Measurements from ENCODE around the gene RNASEH2B. TPM values are rescaled to one million over a fixed set of nuclear protein-coding genes. Genes with fewer than 3 reads are reported as not detected.

Gene RNASEH2B
- total RNA-seq, 2 donors from 2014 or later, result 64.2 to 66.0 TPM

GRCh38 chr13:50891206-50891605 is 18.4 kb upstream of the RNASEH2B start:
- no peaks in the 10 kb centered on the region for H3K36me3 Mint-ChIP-seq (ENCODE audit: low read depth)
- H3K4me1 Mint-ChIP-seq, result peaks cover 24% of the 10 kb centered on the region
- H3K27me3 Mint-ChIP-seq, result no peaks in the 10 kb centered on the region
- DNase-seq (no peak), ATAC-seq (no peak)
- peaks cover 2% of the 10 kb centered on the region for H3K9me3 ChIP-seq (ENCODE audit: control insufficient read depth, low read length, poor library complexity, severe bottlenecking)
- peak overlapping the region; percentile 66 for H3K4me3 Mint-ChIP-seq
- H3K27ac Mint-ChIP-seq, result peak overlapping the region; percentile 94

GRCh38 chr13:50892210-50892944 is 17.2 kb upstream of the RNASEH2B start:
- H3K4me1 Mint-ChIP-seq, result peaks cover 24% of the 10 kb centered on the region
- peak; percentile 20 to 21 (median 21) for DNase-seq

DNA sequence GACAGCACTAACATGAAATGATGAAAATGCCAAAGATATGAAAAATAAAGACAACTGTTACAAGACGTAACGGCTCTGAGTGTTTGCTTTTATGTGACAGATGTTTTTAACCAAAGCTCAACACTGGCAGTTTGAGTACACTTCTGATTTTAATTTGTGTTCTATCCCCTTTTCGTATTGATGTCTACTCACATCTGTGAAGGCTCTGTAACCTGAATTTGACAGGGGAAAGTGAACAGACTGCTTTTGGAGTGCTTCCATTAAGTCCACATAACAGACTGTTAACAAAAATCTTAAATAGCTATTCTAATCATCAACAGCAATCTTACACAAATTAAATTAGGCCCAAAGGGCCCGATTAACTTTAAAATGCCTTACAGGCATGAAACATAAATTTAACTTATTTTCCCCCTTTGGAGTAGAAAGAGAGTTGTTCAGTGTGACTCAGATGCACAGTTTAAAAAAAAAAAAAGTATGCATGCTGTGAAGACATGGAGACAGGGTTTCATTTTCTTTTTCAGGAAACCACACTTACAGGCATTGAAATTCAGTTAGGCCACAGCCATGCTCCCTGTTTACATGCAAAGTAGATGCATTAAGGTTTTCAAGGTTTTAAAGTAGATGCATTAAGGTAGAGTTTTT is 16.3 kb upstream of the RNASEH2B start:
- Mint-ChIP-seq H3K4me3 (peak overlapping the region; percentile 75), H3K27me3 (no peaks in the 10 kb centered on the region)
- DNase-seq, result no peak

More at GRCh38 chr13:50892210-50892944, 17.2 kb upstream of the RNASEH2B start:
- Mint-ChIP-seq H3K27ac (peak overlapping the region; percentile 94), H3K27me3 (no peaks in the 10 kb centered on the region), H3K4me3 (peak overlapping the region; percentile 87), H3K36me3 (ENCODE audit: low read depth) (no peaks in the 10 kb centered on the region)
- peak; percentile 80 for ATAC-seq
- peaks cover 2% of the 10 kb centered on the region for H3K9me3 ChIP-seq (ENCODE audit: control insufficient read depth, low read length, poor library complexity, severe bottlenecking)

DNA sequence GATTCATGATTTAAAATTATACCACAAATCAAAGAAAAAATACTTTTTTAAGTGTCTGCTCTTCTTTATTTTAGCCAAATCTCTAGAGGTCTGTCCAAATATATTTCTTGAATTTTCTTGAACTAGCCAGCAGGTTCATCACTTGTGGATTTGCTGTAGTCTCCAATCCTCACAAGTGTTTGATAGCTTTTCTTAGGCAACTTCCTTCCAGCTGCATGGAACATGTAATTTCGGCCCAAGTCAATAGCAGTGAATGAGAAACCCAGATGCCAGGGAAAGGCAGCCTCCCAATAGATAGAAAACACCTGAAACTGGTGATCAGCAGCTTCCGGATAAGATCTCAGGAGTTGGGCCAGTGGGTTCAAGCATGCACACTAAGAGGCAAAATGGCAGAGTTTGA is 15.6 kb upstream of the RNASEH2B start:
- ATAC-seq, result no peak

More for the DNA sequence above, 16.3 kb upstream of the RNASEH2B start:
- peak overlapping the region; percentile 94 for H3K27ac Mint-ChIP-seq
- no peaks in the 10 kb centered on the region for H3K36me3 Mint-ChIP-seq (ENCODE audit: low read depth)
- ATAC-seq, result peak; percentile 88
- H3K9me3 ChIP-seq (ENCODE audit: control insufficient read depth, low read length, poor library complexity, severe bottlenecking), result peaks cover 2% of the 10 kb centered on the region
- H3K4me1 Mint-ChIP-seq, result peaks cover 24% of the 10 kb centered on the region

DNA sequence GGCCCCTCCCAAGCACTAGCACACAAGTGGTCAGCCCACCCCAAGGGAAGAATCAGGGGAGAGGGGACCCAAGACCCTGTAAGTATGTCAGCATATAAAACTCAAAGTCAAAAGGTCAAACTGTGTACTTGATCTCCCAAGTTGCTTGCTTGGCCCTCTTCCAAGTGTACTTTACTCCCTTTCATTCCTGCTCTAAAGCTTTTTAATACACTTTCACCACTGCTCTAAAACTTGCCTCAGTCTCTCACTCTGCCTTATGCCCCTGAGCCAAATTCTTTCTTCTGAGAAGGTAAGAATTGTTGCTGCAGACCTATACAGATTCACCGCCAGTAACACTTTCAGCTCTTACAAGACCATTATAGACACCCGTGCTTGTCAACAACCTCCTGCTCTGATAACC is 15.1 kb upstream of the RNASEH2B start:
- no peak for ATAC-seq
- no peak for DNase-seq
- peaks cover 2% of the 10 kb centered on the region for H3K9me3 ChIP-seq (ENCODE audit: control insufficient read depth, low read length, poor library complexity, severe bottlenecking)
- peak overlapping the region; percentile 94 for H3K27ac Mint-ChIP-seq
- H3K4me1 Mint-ChIP-seq, result peaks cover 24% of the 10 kb centered on the region
- H3K36me3 Mint-ChIP-seq (ENCODE audit: low read depth), result no peaks in the 10 kb centered on the region
- no peak overlapping the region for H3K4me3 Mint-ChIP-seq
- H3K27me3 Mint-ChIP-seq, result no peaks in the 10 kb centered on the region

More for the DNA sequence above, 15.6 kb upstream of the RNASEH2B start:
- peaks cover 24% of the 10 kb centered on the region for H3K4me1 Mint-ChIP-seq
- H3K27ac Mint-ChIP-seq, result peak overlapping the region; percentile 94
- H3K27me3 Mint-ChIP-seq, result no peaks in the 10 kb centered on the region
- no peaks in the 10 kb centered on the region for H3K36me3 Mint-ChIP-seq (ENCODE audit: low read depth)
- peaks cover 2% of the 10 kb centered on the region for H3K9me3 ChIP-seq (ENCODE audit: control insufficient read depth, low read length, poor library complexity, severe bottlenecking)
- DNase-seq, result no peak
- H3K4me3 Mint-ChIP-seq, result no peak overlapping the region

GRCh38 chr13:50898338-50898737 is 11.3 kb upstream of the RNASEH2B start:
- Mint-ChIP-seq H3K27me3 (no peaks in the 10 kb centered on the region), H3K4me3 (no peak overlapping the region), H3K4me1 (peaks cover 6% of the 10 kb centered on the region), H3K36me3 (ENCODE audit: low read depth) (peaks cover 6% of the 10 kb centered on the region), H3K27ac (no peak overlapping the region)
- H3K9me3 ChIP-seq (ENCODE audit: control insufficient read depth, low read length, poor library complexity, severe bottlenecking), result peaks cover 2% of the 10 kb centered on the region
- DNase-seq (no peak), ATAC-seq (no peak)

DNA sequence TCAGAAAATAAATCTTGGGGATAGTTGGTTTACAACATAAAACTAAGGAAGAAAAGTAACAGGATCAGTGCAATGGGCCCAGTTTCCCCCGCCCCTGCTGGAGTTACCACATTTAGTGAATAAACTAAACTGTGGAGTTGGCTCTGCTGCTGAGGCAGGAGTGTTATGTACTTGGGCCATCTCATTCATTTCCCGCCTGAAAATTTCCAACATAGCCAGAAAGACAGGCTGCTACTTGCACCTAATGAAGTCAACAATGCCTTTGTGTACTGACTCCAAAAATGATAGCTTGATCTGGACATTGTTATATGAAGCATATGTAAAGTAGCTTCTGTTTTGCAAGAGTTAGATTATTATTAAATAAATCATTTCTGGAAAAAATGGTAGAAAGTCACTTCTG is 7.9 kb upstream of the RNASEH2B start:
- no peak overlapping the region for H3K4me3 Mint-ChIP-seq
- no peak for DNase-seq
- no peaks in the 10 kb centered on the region for H3K9me3 ChIP-seq (ENCODE audit: control insufficient read depth, low read length, poor library complexity, severe bottlenecking)
- ATAC-seq, result no peak
- peaks cover 2% of the 10 kb centered on the region for H3K4me1 Mint-ChIP-seq
- no peaks in the 10 kb centered on the region for H3K27me3 Mint-ChIP-seq
- H3K27ac Mint-ChIP-seq, result no peak overlapping the region
- peaks cover 6% of the 10 kb centered on the region for H3K36me3 Mint-ChIP-seq (ENCODE audit: low read depth)

- H3K36me3 Mint-ChIP-seq (ENCODE audit: low read depth), result peaks cover 6% of the 10 kb centered on the region
- H3K9me3 ChIP-seq (ENCODE audit: control insufficient read depth, low read length, poor library complexity, severe bottlenecking), result no peaks in the 10 kb centered on the region
- H3K27ac Mint-ChIP-seq, result no peak overlapping the region
- DNase-seq, result no peak
- no peaks in the 10 kb centered on the region for H3K27me3 Mint-ChIP-seq
- H3K4me3 Mint-ChIP-seq, result no peak overlapping the region
- H3K4me1 Mint-ChIP-seq, result peaks cover 4% of the 10 kb centered on the region
- no peak for ATAC-seq
Observed at GRCh38 chr13:50905256-50905655, 4.3 kb upstream of the RNASEH2B start.

DNA sequence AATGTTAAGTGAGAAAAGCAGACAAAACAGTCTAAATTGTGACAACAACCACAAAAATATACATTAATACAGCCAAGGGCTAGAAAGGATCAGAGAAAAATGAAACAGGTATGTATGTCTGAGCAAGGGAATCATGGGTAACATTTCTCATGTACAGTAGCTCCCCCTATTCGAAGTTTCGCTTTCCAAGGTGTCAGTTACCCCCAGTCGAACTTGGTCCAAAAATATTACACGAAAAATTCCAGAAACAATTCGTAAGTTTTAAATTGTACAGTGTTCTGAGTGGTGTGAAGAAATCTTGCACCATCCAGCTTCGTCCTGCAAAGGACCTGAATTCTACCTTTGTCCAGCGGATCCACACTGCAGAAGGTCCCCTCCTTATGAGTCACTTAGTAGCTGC is 1.8 kb upstream of the RNASEH2B start:
- no peaks in the 10 kb centered on the region for H3K27me3 Mint-ChIP-seq
- no peaks in the 10 kb centered on the region for H3K9me3 ChIP-seq (ENCODE audit: control insufficient read depth, low read length, poor library complexity, severe bottlenecking)
- ATAC-seq (no peak), DNase-seq (no peak)
- H3K27ac Mint-ChIP-seq, result peak overlapping the region; percentile 27
- H3K4me3 Mint-ChIP-seq, result no peak overlapping the region
- H3K4me1 Mint-ChIP-seq, result peaks cover 19% of the 10 kb centered on the region
- no peaks in the 10 kb centered on the region for H3K36me3 Mint-ChIP-seq (ENCODE audit: low read depth)

- H3K9me3 ChIP-seq (ENCODE audit: control insufficient read depth, low read length, poor library complexity, severe bottlenecking), result no peaks in the 10 kb centered on the region
- H3K4me1 Mint-ChIP-seq, result peaks cover 19% of the 10 kb centered on the region
- peak overlapping the region; percentile 27 for H3K27ac Mint-ChIP-seq
- ATAC-seq (no peak), DNase-seq (no peak)
- no peaks in the 10 kb centered on the region for H3K27me3 Mint-ChIP-seq
- H3K4me3 Mint-ChIP-seq, result no peak overlapping the region
- no peaks in the 10 kb centered on the region for H3K36me3 Mint-ChIP-seq (ENCODE audit: low read depth)
Observed at GRCh38 chr13:50908371-50908770, 1.2 kb upstream of the RNASEH2B start.

GRCh38 chr13:50910485-50910805 is 854 bp downstream of the RNASEH2B start:
- no peaks in the 10 kb centered on the region for H3K9me3 ChIP-seq (ENCODE audit: control insufficient read depth, low read length, poor library complexity, severe bottlenecking)
- Mint-ChIP-seq H3K27ac (peak overlapping the region; percentile 95), H3K4me1 (peaks cover 29% of the 10 kb centered on the region), H3K27me3 (no peaks in the 10 kb centered on the region), H3K4me3 (peak overlapping the region; percentile 96), H3K36me3 (ENCODE audit: low read depth) (peaks cover 2% of the 10 kb centered on the region)
- no peak for DNase-seq
- no peak for ATAC-seq

DNA sequence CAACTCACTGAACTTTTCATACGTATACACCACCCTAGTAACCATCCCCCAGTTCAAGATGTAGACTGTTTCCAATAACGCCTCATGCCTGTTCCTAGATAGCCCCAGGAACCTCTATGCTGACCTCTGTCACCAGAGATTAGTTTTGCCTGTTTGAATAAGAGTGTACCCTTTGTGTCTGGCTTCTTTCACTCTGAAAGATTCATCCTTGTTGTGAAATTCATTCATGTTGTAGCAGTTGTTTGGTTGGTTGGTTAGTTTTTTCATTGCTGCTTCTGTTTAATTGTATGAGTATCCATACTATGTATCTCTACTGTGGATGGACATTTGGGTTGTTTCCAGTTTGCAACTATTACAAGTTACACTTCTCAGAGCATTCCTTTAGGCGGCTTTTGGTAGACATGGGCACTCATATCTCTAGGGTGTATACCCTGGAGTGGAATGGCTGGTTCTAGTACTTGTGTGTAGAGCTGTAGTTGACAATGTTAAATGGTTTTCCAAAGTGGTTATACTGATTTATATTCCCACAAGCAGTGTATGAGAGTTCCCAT is 1.6 kb downstream of the RNASEH2B start:
- peak overlapping the region; percentile 96 for H3K4me3 Mint-ChIP-seq
- H3K4me1 Mint-ChIP-seq, result peaks cover 31% of the 10 kb centered on the region
- H3K36me3 Mint-ChIP-seq (ENCODE audit: low read depth), result peaks cover 2% of the 10 kb centered on the region
- no peaks in the 10 kb centered on the region for H3K27me3 Mint-ChIP-seq
- peak overlapping the region; percentile 95 for H3K27ac Mint-ChIP-seq
- no peak for ATAC-seq
- no peaks in the 10 kb centered on the region for H3K9me3 ChIP-seq (ENCODE audit: control insufficient read depth, low read length, poor library complexity, severe bottlenecking)
- no peak for DNase-seq

DNA sequence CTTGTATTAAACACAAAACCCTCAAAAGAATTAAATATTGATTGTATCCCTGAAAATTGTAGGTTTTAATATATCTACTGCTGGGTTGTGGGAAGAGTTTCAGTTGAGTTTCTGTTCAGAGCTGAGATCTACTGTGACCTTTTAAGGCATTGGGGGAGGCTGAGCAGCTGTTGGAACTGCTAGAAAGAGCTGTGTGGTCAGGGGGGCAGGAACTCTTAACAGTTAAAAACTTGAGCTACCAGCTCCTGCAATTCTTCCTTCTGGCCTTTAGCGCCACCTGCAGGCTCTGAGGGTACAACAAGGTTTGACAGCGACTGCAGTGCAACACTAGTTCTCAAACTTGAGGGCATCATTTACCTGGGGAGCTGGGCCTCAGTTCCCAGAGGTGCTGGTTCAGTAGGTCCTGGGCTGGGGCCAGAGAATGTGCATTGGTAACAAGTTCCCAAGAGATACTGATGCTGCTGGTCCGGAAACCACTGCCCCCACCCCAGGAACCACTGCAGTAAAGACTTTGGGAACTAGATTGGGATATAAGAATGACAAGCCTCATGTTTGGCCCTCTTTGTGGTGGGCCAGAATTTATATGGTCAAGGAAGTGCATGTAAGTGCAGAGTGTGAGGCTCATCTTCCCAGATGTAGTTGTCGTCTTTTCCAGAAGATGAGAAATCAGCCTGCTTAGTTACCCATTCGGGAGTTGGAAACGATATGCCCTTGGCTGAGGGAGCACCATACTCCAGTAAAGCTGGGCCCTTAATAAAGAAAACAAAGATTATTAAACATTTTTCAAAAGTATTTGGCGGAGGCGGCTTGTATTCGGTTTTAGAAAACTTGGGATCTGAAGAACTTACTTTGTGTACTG is 2.6 kb downstream of the RNASEH2B start:
- peak; percentile 58 for ATAC-seq
- peak overlapping the region; percentile 96 for H3K4me3 Mint-ChIP-seq

More for the DNA sequence above, 2.6 kb downstream of the RNASEH2B start:
- peaks cover 41% of the 10 kb centered on the region for H3K4me1 Mint-ChIP-seq
- peaks cover 2% of the 10 kb centered on the region for H3K36me3 Mint-ChIP-seq (ENCODE audit: low read depth)
- H3K27me3 Mint-ChIP-seq, result no peaks in the 10 kb centered on the region
- peak; percentile 70 to 92 (median 73) for DNase-seq
- H3K9me3 ChIP-seq (ENCODE audit: control insufficient read depth, low read length, poor library complexity, severe bottlenecking), result no peaks in the 10 kb centered on the region
- H3K27ac Mint-ChIP-seq, result peak overlapping the region; percentile 95
